HepG2 (cell line): ENCODE results near the gene SLC16A7. TPM values are rescaled to one million over a fixed set of nuclear protein-coding genes. Genes with fewer than 3 reads are reported as not detected.

Experiments
- FOXP4 ChIP-seq: sonication (generic); formaldehyde crosslinking; IDR thresholded peaks from 2 replicates; pipeline ENCODE4 v1.4.0; 2020; ENCODE audit warnings: missing genetic modification reagents
- REPIN1 ChIP-seq: sonication (generic); formaldehyde crosslinking; IDR thresholded peaks from 2 replicates; pipeline ENCODE4 v1.8.0; 2022; ENCODE audit warnings: missing genetic modification reagents, low read depth, mild to moderate bottlenecking, borderline replicate concordance
- THAP8 ChIP-seq: sonication (generic); formaldehyde crosslinking; IDR thresholded peaks from 2 replicates; pipeline ENCODE4 v1.5.1; 2020; ENCODE audit warnings: missing genetic modification reagents, mild to moderate bottlenecking, borderline replicate concordance
- TSC22D2 ChIP-seq: sonication (generic); formaldehyde crosslinking; IDR thresholded peaks from 2 replicates; pipeline ENCODE4 v1.5.1; 2020; ENCODE audit warnings: missing genetic modification reagents, mild to moderate bottlenecking, borderline replicate concordance
- ZNF18 ChIP-seq: sonication (generic); formaldehyde crosslinking; IDR thresholded peaks from 2 replicates; pipeline ENCODE4 v1.8.0; 2022; ENCODE audit warnings: mild to moderate bottlenecking, missing genetic modification reagents; ENCODE audit not compliant: insufficient replicate concordance
- ZNF234 ChIP-seq: sonication (generic); formaldehyde crosslinking; conservative IDR thresholded peaks from 2 replicates; pipeline ENCODE4 v1.5.1; 2020; ENCODE audit warnings: mild to moderate bottlenecking, missing genetic modification reagents
- ZNF275 ChIP-seq: sonication (generic); formaldehyde crosslinking; IDR thresholded peaks from 2 replicates; pipeline ENCODE4 v1.8.0; 2022; ENCODE audit warnings: missing genetic modification reagents, mild to moderate bottlenecking, inconsistent platforms, borderline replicate concordance
- ZNF383 ChIP-seq: sonication (generic); formaldehyde crosslinking; IDR thresholded peaks from 2 replicates; pipeline ENCODE4 v1.4.0; 2020; ENCODE audit warnings: missing genetic modification reagents, mild to moderate bottlenecking, borderline replicate concordance
- polyA plus RNA-seq, 8 experiments: library from polyadenylated mRNA; depleted of rRNA in 3 of 8; stranded (reverse) in 7 of 8; unstranded in 1 of 8; fragments of >200 nt; fragmentation: Illumina TruSeq in 4 of 8; extraction: Trizol in 4 of 8; gene quantifications; 2 replicates each; pipeline versions ENCODE4 v1.2.1 to v1.2.3, GENCODE V29; 2011 to 2016; ENCODE audit warnings: low read depth in 4 of 8, missing spikeins in 1 of 8, mixed read lengths in 1 of 8; ENCODE audit not compliant: insufficient read depth in 1 of 8
- total RNA-seq, 5 experiments: library from RNA; depleted of rRNA; stranded (reverse); fragments of >200 nt; fragmentation: Illumina TruSeq; extraction: Trizol; gene quantifications; 2 replicates each; pipeline ENCODE4 v1.2.3, GENCODE V29; 2016; ENCODE audit warnings: low read depth in 1 of 5

Gene SLC16A7
- total and polyA plus RNA-seq, 2 of the 13 experiments (the other 11 are each of a cell fraction or from before 2014, with no cell fraction given), result 1.3 to 1.6 TPM

GRCh38 chr12:59811991-59812390 is 216.2 kb downstream of the SLC16A7 start (continued):
- TF ChIP-seq FOXP4 (CRISPR knock-in tag) (no peak), ZNF18 (no peak), THAP8 (CRISPR knock-in tag) (no peak), TSC22D2 (CRISPR knock-in tag) (no peak), REPIN1 (CRISPR knock-in tag) (no peak), ZNF275 (CRISPR knock-in tag) (no peak), ZNF383 (CRISPR knock-in tag) (no peak), ZNF234 (CRISPR knock-in tag) (no peak)
